ENCODE results near the gene SAXO1. TPM values are rescaled to one million over a fixed set of nuclear protein-coding genes. Genes with fewer than 3 reads are reported as not detected.
A peak's percentile ranks its signal among the peaks of the same experiment; 100 is the strongest.

The SAXO1 gene
- total and polyA plus RNA-seq, 10 donors: 0.02 to 0.89 (median 0.25) TPM; not detected in 4

DNA sequence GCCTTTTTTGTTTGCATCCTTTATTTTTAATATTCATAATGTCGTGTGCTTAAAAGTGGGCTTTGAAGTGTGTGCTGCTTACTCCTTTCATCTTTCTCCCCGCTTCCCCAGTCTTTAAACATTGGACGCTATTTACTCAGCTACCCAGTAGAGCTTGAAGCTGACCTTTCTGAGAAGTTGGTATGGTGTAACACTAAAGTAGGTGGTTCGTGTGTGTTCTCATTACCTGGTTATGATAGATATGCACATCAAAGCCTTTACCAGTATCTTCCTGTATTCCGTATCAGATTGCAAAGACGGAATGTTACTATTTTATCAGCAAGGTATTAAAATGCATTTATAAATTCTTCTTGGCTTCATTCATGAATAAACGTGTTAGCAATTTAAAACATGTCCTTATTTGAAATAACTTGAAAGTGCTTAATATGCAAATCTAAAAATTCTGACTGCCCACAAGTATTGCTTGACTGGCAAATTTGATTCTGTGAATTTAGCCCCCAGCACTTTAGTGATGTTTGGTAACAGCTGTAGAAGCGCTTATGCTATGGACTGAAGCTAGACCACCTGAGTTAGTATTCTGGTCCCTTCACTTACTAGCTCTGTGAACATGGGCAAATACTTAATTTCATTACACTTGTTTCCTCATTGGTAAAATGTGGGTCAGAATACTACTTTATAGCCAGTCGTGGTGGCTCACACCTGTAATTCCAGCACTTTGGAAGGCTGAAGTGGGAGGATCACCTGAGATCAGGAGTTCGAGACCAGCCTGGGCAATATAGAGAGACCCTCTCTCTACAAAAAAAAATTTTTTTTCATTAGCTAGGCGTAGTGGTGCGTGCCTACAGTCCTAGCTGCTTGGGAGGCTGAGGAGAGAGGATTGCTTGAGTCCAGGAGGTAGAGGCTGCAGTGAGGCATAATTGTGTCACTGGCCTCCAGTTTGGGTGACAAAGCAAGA lies 17.9 kb upstream of the SAXO1 start:
- Histone ChIP-seq H3K27ac (peak overlapping the region in 3 of 8 donors; percentile 96 to 98 (median 96)), H3K36me3 (peaks cover 0 to 27% (median 0%) of the 10 kb centered on the region in 6 donors), H3K4me3 (peak overlapping the region; percentile 72 to 96 (median 81)), H3K27me3 (replicated peaks in 1 of 7) (no peaks in the 10 kb centered on the region), H3K4me1 (peaks cover 30 to 61% (median 45%) of the 10 kb centered on the region in 6 donors), H3K9me3 (no peaks in the 10 kb centered on the region)
- DNase-seq: no peak
- TF ChIP-seq, protein P1, sequence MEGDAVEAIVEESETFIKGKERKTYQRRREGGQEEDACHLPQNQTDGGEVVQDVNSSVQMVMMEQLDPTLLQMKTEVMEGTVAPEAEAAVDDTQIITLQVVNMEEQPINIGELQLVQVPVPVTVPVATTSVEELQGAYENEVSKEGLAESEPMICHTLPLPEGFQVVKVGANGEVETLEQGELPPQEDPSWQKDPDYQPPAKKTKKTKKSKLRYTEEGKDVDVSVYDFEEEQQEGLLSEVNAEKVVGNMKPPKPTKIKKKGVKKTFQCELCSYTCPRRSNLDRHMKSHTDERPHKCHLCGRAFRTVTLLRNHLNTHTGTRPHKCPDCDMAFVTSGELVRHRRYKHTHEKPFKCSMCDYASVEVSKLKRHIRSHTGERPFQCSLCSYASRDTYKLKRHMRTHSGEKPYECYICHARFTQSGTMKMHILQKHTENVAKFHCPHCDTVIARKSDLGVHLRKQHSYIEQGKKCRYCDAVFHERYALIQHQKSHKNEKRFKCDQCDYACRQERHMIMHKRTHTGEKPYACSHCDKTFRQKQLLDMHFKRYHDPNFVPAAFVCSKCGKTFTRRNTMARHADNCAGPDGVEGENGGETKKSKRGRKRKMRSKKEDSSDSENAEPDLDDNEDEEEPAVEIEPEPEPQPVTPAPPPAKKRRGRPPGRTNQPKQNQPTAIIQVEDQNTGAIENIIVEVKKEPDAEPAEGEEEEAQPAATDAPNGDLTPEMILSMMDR (IDR thresholded peaks at IDR 0.05 in 8 of 11, conservative IDR thresholded peaks at IDR 0.05 in 3 of 11): no peak
- 66 to 75% (median 68%) methylated on average over 12 of the region's 12 CpGs for WGBS, 5 donors
- intact Hi-C loops (cut with DNase I; ENCODE audit: low total_unique reads): loop anchor here (10.0 kb wide), 2 partner anchors 54 to 404 kb away; partner anchors contain the start of gene HAUS6

DNA sequence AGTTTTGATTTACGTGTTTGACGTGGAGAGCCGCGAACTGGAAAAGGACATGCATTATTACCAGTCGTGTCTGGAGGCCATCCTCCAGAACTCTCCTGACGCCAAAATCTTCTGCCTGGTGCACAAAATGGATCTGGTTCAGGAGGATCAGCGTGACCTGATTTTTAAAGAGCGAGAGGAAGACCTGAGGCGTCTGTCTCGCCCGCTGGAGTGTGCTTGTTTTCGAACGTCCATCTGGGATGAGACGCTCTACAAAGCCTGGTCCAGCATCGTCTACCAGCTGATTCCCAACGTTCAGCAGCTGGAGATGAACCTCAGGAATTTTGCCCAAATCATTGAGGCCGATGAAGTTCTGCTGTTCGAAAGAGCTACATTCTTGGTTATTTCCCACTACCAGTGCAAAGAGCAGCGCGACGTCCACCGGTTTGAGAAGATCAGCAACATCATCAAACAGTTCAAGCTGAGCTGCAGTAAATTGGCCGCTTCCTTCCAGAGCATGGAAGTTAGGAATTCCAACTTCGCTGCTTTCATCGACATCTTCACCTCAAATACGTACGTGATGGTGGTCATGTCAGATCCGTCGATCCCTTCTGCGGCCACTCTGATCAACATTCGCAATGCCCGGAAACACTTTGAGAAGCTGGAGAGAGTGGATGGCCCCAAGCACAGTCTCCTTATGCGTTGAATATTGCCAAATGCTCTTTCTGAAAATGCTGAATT lies 17.1 kb upstream of the SAXO1 start:
- Histone ChIP-seq H3K4me3 (peak overlapping the region; percentile 72 to 96 (median 81)), H3K4me1 (peaks cover 30 to 61% (median 45%) of the 10 kb centered on the region in 6 donors), H3K27me3 (replicated peaks in 1 of 7) (no peaks in the 10 kb centered on the region), H3K9me3 (no peaks in the 10 kb centered on the region), H3K36me3 (peaks cover 0 to 19% (median 0%) of the 10 kb centered on the region in 6 donors), H3K27ac (peak overlapping the region; percentile 94 to 98 (median 97))
- no peak for DNase-seq
- 4 to 10% (median 8%) methylated on average over 31 to 33 of the region's 33 CpGs for WGBS, 5 donors
- intact Hi-C loops (cut with DNase I; ENCODE audit: low total_unique reads): loop anchor here (10.0 kb wide), 3 partner anchors 55 to 405 kb away; partner anchors contain the start of gene HAUS6
- TF ChIP-seq, protein P1 (IDR thresholded peaks at IDR 0.05 in 8 of 11, conservative IDR thresholded peaks at IDR 0.05 in 3 of 11): no peak
- no peak for TF ChIP-seq POLR2AphosphoS5 (IDR thresholded peaks at IDR 0.05)
- no peak for TF ChIP-seq POLR2A (IDR thresholded peaks at IDR 0.05)

DNA sequence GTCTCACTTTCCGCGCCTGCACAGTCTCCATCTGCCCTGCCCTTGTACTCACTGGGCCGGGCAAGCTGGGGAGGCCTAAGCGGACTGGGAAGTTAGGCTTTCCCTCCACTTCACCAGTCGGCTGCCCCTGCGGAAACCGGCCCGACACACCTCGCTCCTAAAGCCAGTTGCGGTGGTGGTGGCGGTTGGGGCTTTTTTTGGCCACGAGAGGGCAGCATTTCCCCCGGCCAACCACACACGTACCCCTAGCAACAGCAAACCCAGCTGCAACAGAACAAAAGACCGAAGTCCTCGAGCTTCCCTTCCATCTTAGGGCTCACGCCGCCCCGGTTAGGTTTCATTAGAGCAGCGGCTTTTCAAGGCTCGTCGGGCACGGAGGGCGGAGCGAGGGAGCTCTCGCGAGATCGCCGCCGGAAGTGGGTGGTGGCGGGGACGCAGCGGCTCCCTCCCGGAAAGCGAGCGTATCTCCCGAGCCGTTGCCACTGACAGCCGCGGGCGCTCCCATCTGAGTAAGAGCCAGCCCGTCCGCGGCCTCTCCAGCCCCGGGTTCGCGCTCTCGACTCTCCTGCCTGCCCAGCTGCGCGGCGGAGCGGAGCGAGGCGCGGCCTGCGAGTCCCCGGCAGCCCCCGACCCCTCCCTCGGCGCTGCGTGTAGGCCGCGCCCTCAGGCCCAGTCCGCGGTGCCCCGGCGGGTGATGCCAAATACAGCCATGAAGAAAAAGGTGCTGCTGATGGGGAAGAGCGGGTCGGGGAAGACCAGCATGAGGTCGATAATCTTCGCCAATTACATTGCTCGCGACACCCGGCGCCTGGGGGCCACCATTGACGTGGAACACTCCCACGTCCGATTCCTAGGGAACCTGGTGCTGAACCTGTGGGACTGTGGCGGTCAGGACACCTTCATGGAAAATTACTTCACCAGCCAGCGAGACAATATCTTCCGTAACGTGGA lies 16.2 kb upstream of the SAXO1 start, which contains the start of gene RRAGA:
RRAGA (plus strand) TSS at position 462 of the 951 bp plus-strand sequence; CDS start at position 695, 233 bp downstream.
- peak within 1 kb of the TSS; percentile 72 to 96 (median 81) for H3K4me3 ChIP-seq
- no peaks in the 10 kb centered on the region for H3K9me3 ChIP-seq
- peaks cover 0 to 15% (median 0%) of the 10 kb centered on the region in 6 donors for H3K36me3 ChIP-seq
- peak within 1 kb of the TSS; percentile 94 to 98 (median 97) for H3K27ac ChIP-seq
- intact Hi-C loops (cut with DNase I; ENCODE audit: low total_unique reads): loop anchor here (10.0 kb wide), 1 partner anchor 126 kb away; no protein-coding TSS in a partner anchor
- peaks cover 30 to 55% (median 45%) of the 10 kb centered on the region in 6 donors for H3K4me1 ChIP-seq
- TF ChIP-seq, protein P1 (IDR thresholded peaks at IDR 0.05 in 8 of 11, conservative IDR thresholded peaks at IDR 0.05 in 3 of 11): peak; percentile 75 to 95 (median 90)
- TF ChIP-seq POLR2A (IDR thresholded peaks at IDR 0.05): peak; percentile 22 to 80 (median 35)
- peak; percentile 93 to 96 (median 94) for TF ChIP-seq POLR2AphosphoS5 (IDR thresholded peaks at IDR 0.05)
- DNase-seq: peak; percentile 98
- 0 to 2% (median 0%) methylated on average over 49 to 82 of the region's 82 CpGs for WGBS, 5 donors
- H3K27me3 ChIP-seq (replicated peaks in 1 of 7): no peaks in the 10 kb centered on the region
